ENCODE measurements around the gene RSRC1. TPM values are rescaled to one million over a fixed set of nuclear protein-coding genes. Genes with fewer than 3 reads are reported as not detected.
"Not testable (repeated sequence)": the region's sequence is repeated elsewhere in the genome, so short reads cannot be mapped to it uniquely, and the experiment has no call there.

Gene RSRC1
- total RNA-seq, 2 donors from 2014 or later: 35.6 to 45.8 TPM

GRCh38 chr3:158337110-158337509 is 227.2 kb downstream of the RSRC1 start:
- Mint-ChIP-seq H3K27ac (no peak overlapping the region), H3K4me3 (no peak overlapping the region), H3K9me3 (peaks cover 5 to 12% of the 10 kb centered on the region in 2 donors), H3K36me3 (ENCODE audit: insufficient read depth in 2 of 2) (peaks cover 6 to 10% of the 10 kb centered on the region in 2 donors), H3K4me1 (ENCODE audit: low read depth) (no peaks in the 10 kb centered on the region), H3K27me3 (ENCODE audit: low read depth) (no peaks in the 10 kb centered on the region)
- ATAC-seq (replicated peaks in 1 of 2): no peak
- no peak for DNase-seq

- Mint-ChIP-seq H3K27ac (no peak overlapping the region), H3K36me3 (ENCODE audit: insufficient read depth in 2 of 2) (peaks cover 6 to 10% of the 10 kb centered on the region in 2 donors), H3K9me3 (peaks cover 8 to 13% of the 10 kb centered on the region in 2 donors), H3K27me3 (ENCODE audit: low read depth) (no peaks in the 10 kb centered on the region), H3K4me1 (ENCODE audit: low read depth) (no peaks in the 10 kb centered on the region), H3K4me3 (no peak overlapping the region)
- no peak for ATAC-seq (replicated peaks in 1 of 2)
- no peak for DNase-seq
These were observed 229.7 kb downstream of the RSRC1 start for GRCh38 chr3:158339638-158340037.

- H3K9me3 Mint-ChIP-seq; H3K4me3 Mint-ChIP-seq; H3K4me1 Mint-ChIP-seq (ENCODE audit: low read depth); H3K27me3 Mint-ChIP-seq (ENCODE audit: low read depth); ATAC-seq (replicated peaks in 1 of 2); H3K27ac Mint-ChIP-seq; DNase-seq; H3K36me3 Mint-ChIP-seq (ENCODE audit: insufficient read depth in 2 of 2): not testable (repeated sequence)
These were observed 231.1 kb downstream of the RSRC1 start for GRCh38 chr3:158340951-158341350.

GRCh38 chr3:158347966-158348365 is 238.1 kb downstream of the RSRC1 start:
- no peaks in the 10 kb centered on the region for H3K9me3 Mint-ChIP-seq
- no peaks in the 10 kb centered on the region for H3K27me3 Mint-ChIP-seq (ENCODE audit: low read depth)
- ATAC-seq (replicated peaks in 1 of 2) (no peak), DNase-seq (no peak)
- no peak overlapping the region for H3K4me3 Mint-ChIP-seq
- peaks cover 0 to 2% of the 10 kb centered on the region in 2 donors for H3K36me3 Mint-ChIP-seq (ENCODE audit: insufficient read depth in 2 of 2)
- H3K27ac Mint-ChIP-seq: no peak overlapping the region
- no peaks in the 10 kb centered on the region for H3K4me1 Mint-ChIP-seq (ENCODE audit: low read depth)

- no peaks in the 10 kb centered on the region for H3K4me1 Mint-ChIP-seq (ENCODE audit: low read depth)
- no peak overlapping the region for H3K27ac Mint-ChIP-seq
- H3K27me3 Mint-ChIP-seq (ENCODE audit: low read depth): no peaks in the 10 kb centered on the region
- DNase-seq: no peak
- H3K9me3 Mint-ChIP-seq: no peaks in the 10 kb centered on the region
- H3K36me3 Mint-ChIP-seq (ENCODE audit: insufficient read depth in 2 of 2): peaks cover 0 to 2% of the 10 kb centered on the region in 2 donors
- ATAC-seq (replicated peaks in 1 of 2): no peak
- no peak overlapping the region for H3K4me3 Mint-ChIP-seq
These were observed 241.1 kb downstream of the RSRC1 start for GRCh38 chr3:158350971-158351370.

- Mint-ChIP-seq H3K36me3 (ENCODE audit: insufficient read depth in 2 of 2) (peaks cover 0 to 2% of the 10 kb centered on the region in 2 donors), H3K27me3 (ENCODE audit: low read depth) (no peaks in the 10 kb centered on the region), H3K9me3 (no peaks in the 10 kb centered on the region), H3K27ac (no peak overlapping the region), H3K4me3 (no peak overlapping the region), H3K4me1 (ENCODE audit: low read depth) (no peaks in the 10 kb centered on the region)
- ATAC-seq (replicated peaks in 1 of 2): no peak
- no peak for DNase-seq
These were observed 242.7 kb downstream of the RSRC1 start for GRCh38 chr3:158352551-158352950.

GRCh38 chr3:158354713-158355112 is 244.8 kb downstream of the RSRC1 start:
- no peaks in the 10 kb centered on the region for H3K36me3 Mint-ChIP-seq (ENCODE audit: insufficient read depth in 2 of 2)
- no peaks in the 10 kb centered on the region for H3K4me1 Mint-ChIP-seq (ENCODE audit: low read depth)
- no peak for DNase-seq
- ATAC-seq (replicated peaks in 1 of 2): no peak
- H3K27ac Mint-ChIP-seq: no peak overlapping the region
- no peak overlapping the region for H3K4me3 Mint-ChIP-seq
- no peaks in the 10 kb centered on the region for H3K9me3 Mint-ChIP-seq
- no peaks in the 10 kb centered on the region for H3K27me3 Mint-ChIP-seq (ENCODE audit: low read depth)

- Mint-ChIP-seq H3K4me1 (ENCODE audit: low read depth) (no peaks in the 10 kb centered on the region), H3K36me3 (ENCODE audit: insufficient read depth in 2 of 2) (no peaks in the 10 kb centered on the region), H3K9me3 (no peaks in the 10 kb centered on the region), H3K27me3 (ENCODE audit: low read depth) (no peaks in the 10 kb centered on the region), H3K27ac (no peak overlapping the region), H3K4me3 (no peak overlapping the region)
- ATAC-seq (replicated peaks in 1 of 2): no peak
- no peak for DNase-seq
These were observed 246.0 kb downstream of the RSRC1 start for GRCh38 chr3:158355623-158356588.

GRCh38 chr3:158359339-158359738 is 249.4 kb downstream of the RSRC1 start:
- no peak overlapping the region for H3K27ac Mint-ChIP-seq
- peaks cover 0 to 3% of the 10 kb centered on the region in 2 donors for H3K9me3 Mint-ChIP-seq
- H3K4me1 Mint-ChIP-seq (ENCODE audit: low read depth): no peaks in the 10 kb centered on the region
- no peak for DNase-seq
- ATAC-seq (replicated peaks in 1 of 2): no peak
- H3K27me3 Mint-ChIP-seq (ENCODE audit: low read depth): no peaks in the 10 kb centered on the region
- H3K4me3 Mint-ChIP-seq: no peak overlapping the region
- peaks cover 2 to 4% of the 10 kb centered on the region in 2 donors for H3K36me3 Mint-ChIP-seq (ENCODE audit: insufficient read depth in 2 of 2)

GRCh38 chr3:158360756-158361448 is 251.0 kb downstream of the RSRC1 start:
- no peak for ATAC-seq (replicated peaks in 1 of 2)
- H3K9me3 Mint-ChIP-seq: peaks cover 1 to 3% of the 10 kb centered on the region in 2 donors
- DNase-seq: no peak
- peaks cover 2 to 4% of the 10 kb centered on the region in 2 donors for H3K36me3 Mint-ChIP-seq (ENCODE audit: insufficient read depth in 2 of 2)
- H3K27ac Mint-ChIP-seq: no peak overlapping the region
- H3K4me3 Mint-ChIP-seq: no peak overlapping the region
- no peaks in the 10 kb centered on the region for H3K4me1 Mint-ChIP-seq (ENCODE audit: low read depth)
- H3K27me3 Mint-ChIP-seq (ENCODE audit: low read depth): no peaks in the 10 kb centered on the region

GRCh38 chr3:158368271-158368670 is 258.4 kb downstream of the RSRC1 start:
- peaks cover 1 to 6% of the 10 kb centered on the region in 2 donors for H3K36me3 Mint-ChIP-seq (ENCODE audit: insufficient read depth in 2 of 2)
- ATAC-seq (replicated peaks in 1 of 2) (no peak), DNase-seq (no peak)
- peaks cover 0 to 7% of the 10 kb centered on the region in 2 donors for H3K9me3 Mint-ChIP-seq
- H3K27ac Mint-ChIP-seq: no peak overlapping the region
- no peaks in the 10 kb centered on the region for H3K4me1 Mint-ChIP-seq (ENCODE audit: low read depth)
- no peak overlapping the region for H3K4me3 Mint-ChIP-seq
- no peaks in the 10 kb centered on the region for H3K27me3 Mint-ChIP-seq (ENCODE audit: low read depth)

GRCh38 chr3:158369279-158369678 is 259.4 kb downstream of the RSRC1 start:
- Mint-ChIP-seq H3K4me3 (no peak overlapping the region), H3K4me1 (ENCODE audit: low read depth) (no peaks in the 10 kb centered on the region), H3K9me3 (peaks cover 0 to 7% of the 10 kb centered on the region in 2 donors), H3K27ac (no peak overlapping the region), H3K36me3 (ENCODE audit: insufficient read depth in 2 of 2) (peaks cover 1 to 6% of the 10 kb centered on the region in 2 donors), H3K27me3 (ENCODE audit: low read depth) (no peaks in the 10 kb centered on the region)
- DNase-seq (no peak), ATAC-seq (replicated peaks in 1 of 2) (no peak)

GRCh38 chr3:158379517-158379916 is 269.6 kb downstream of the RSRC1 start:
- Mint-ChIP-seq H3K4me3 (no peak overlapping the region), H3K27ac (no peak overlapping the region), H3K27me3 (ENCODE audit: low read depth) (no peaks in the 10 kb centered on the region), H3K4me1 (ENCODE audit: low read depth) (no peaks in the 10 kb centered on the region), H3K36me3 (ENCODE audit: insufficient read depth in 2 of 2) (peaks cover 2 to 3% of the 10 kb centered on the region in 2 donors), H3K9me3 (peaks cover 0 to 3% of the 10 kb centered on the region in 2 donors)
- no peak for ATAC-seq (replicated peaks in 1 of 2)
- DNase-seq: no peak

All from activated T-cell treated with anti-CD3 and anti-CD28 coated beads, Interleukin-2, amount 50 U/mL, for 72 hours (primary cell).